K562 (cell line): ENCODE results near the gene CDKN2B-AS1. TPM values are rescaled to one million over a fixed set of nuclear protein-coding genes. Genes with fewer than 3 reads are reported as not detected.

Experiments
- ATAC-seq: fragments of 200-7000 bp; cut with Tn5 transposase; 3 replicates; pipeline ENCODE4 v1.9.1; 2020; ENCODE audit warnings: moderate library complexity
- BruUV-seq: library from RNA; stranded (reverse); fragments of 400-500 nt; replicated peaks from 2 replicates; lab custom pipeline; 2021; lab: Mats Ljungman, UMichigan
- CTCF ChIA-PET: fragments of 300-600 bp; formaldehyde crosslinking; extraction: SDS; loops from one replicate; lab custom pipeline; 2021; ENCODE audit warnings: low intra/inter-chr PET ratio; lab: Yijun Ruan, JAX
- POLR2A ChIA-PET: fragments of 300-600, 350-650 bp; sonication (Branson Sonifier 250); formaldehyde crosslinking; extraction: SDS; loops from one replicate; lab custom pipeline; 2021; ENCODE audit warnings: antibody characterized with exemption, inconsistent platforms; lab: Yijun Ruan, JAX
- DNase-seq, 4 experiments: peaks; one replicate each; pipeline versions ENCODE4 v3.0.0 to v3.0.0-alpha.2; 2011 to 2018; ENCODE audit warnings: low spot score in 3 of 4, mixed read lengths in 3 of 4; ENCODE audit errors: extremely low read depth in 1 of 4
- FAIRE-seq: peaks from 2 replicates; lab custom pipeline; 2011; peaks lifted over from hg19 to GRCh38; lab: Jason Lieb, UNC
- H2AFZ ChIP-seq: 2 replicates; pipeline ENCODE4 v1.6.0; 2011; ENCODE audit warnings: low read depth, low read length, control low read depth, inconsistent platforms
- H3K27ac ChIP-seq: fragments of 200-600 bp; 3 replicates; pipeline ENCODE4 v1.8.0; 2011; ENCODE audit warnings: low read depth, mild to moderate bottlenecking, control low read depth, inconsistent platforms, low read length, moderate library complexity, mixed read lengths; ENCODE audit errors: extremely low read depth
- H3K27me3 ChIP-seq, 2 experiments: fragments of 300-600 bp in 1 of 2; 2 replicates in 1 of 2; 3 replicates in 1 of 2; pipeline versions ENCODE4 v1.6.0 to v1.8.0; 2011; ENCODE audit warnings: inconsistent platforms in 2 of 2, low read length in 2 of 2, mild to moderate bottlenecking in 1 of 2, mixed read lengths in 1 of 2, moderate library complexity in 1 of 2; ENCODE audit not compliant: control insufficient read depth in 2 of 2, insufficient read depth in 2 of 2
- H3K36me3 ChIP-seq: fragments of 300-600 bp; 3 replicates; pipeline ENCODE4 v1.8.0; 2011; ENCODE audit warnings: mild to moderate bottlenecking, low read length, inconsistent platforms; ENCODE audit not compliant: control insufficient read depth, insufficient read depth
- H3K4me1 ChIP-seq, 2 experiments: fragments of 200-600 bp in 1 of 2; replicated peaks in 1 of 2; 2 replicates in 1 of 2; 3 replicates in 1 of 2; pipeline versions ENCODE4 v1.5.1 to v1.8.0; 2011; ENCODE audit warnings: inconsistent platforms in 2 of 2, low read length in 2 of 2, mild to moderate bottlenecking in 1 of 2, mixed read lengths in 1 of 2, moderate library complexity in 1 of 2; ENCODE audit not compliant: control insufficient read depth in 2 of 2, insufficient read depth in 2 of 2
- H3K4me2 ChIP-seq: 2 replicates; pipeline ENCODE4 v1.6.1; 2011; ENCODE audit warnings: low read length, control low read depth, inconsistent platforms, mixed read lengths; ENCODE audit not compliant: insufficient read depth
- H3K4me3 ChIP-seq: fragments of 200-600 bp; sonication (generic), shearing (Covaris generic); 2 replicates; pipeline ENCODE4 v1.5.1; 2016; ENCODE audit warnings: control low read depth, inconsistent platforms
- H3K79me2 ChIP-seq: fragments of 200-600 bp; 3 replicates; pipeline ENCODE4 v1.8.0; 2011; ENCODE audit warnings: low read length, inconsistent platforms; ENCODE audit not compliant: control insufficient read depth, insufficient read depth
- H3K9ac ChIP-seq, 2 experiments: 2 replicates each; pipeline versions ENCODE4 v1.6.0 to v1.6.1; 2011; ENCODE audit warnings: low read depth in 2 of 2, low read length in 2 of 2, control low read depth in 1 of 2, inconsistent platforms in 1 of 2, mild to moderate bottlenecking in 1 of 2, mixed read lengths in 1 of 2; ENCODE audit not compliant: insufficient read depth in 1 of 2
- H3K9me1 ChIP-seq: one replicate; pipeline ENCODE4 v1.6.0; 2011; ENCODE audit warnings: inconsistent platforms, mild to moderate bottlenecking, low read length, moderate library complexity; ENCODE audit not compliant: control insufficient read depth, insufficient read depth
- H3K9me3 ChIP-seq: replicated peaks from 2 replicates; pipeline ENCODE4 v1.5.1; 2011; ENCODE audit warnings: low read depth, low read length, inconsistent platforms; ENCODE audit not compliant: control insufficient read depth, insufficient read depth
- H4K20me1 ChIP-seq: replicated peaks from 2 replicates; pipeline ENCODE4 v1.6.1; 2011; ENCODE audit warnings: low read length, inconsistent platforms, mixed read lengths; ENCODE audit not compliant: control insufficient read depth, insufficient read depth
- DIDO1 ChIP-seq: fragments of 450-650 bp; IDR thresholded peaks from 2 replicates; pipeline ENCODE4 v1.6.1; 2016; ENCODE audit warnings: low read depth, missing biosample characterization, missing genetic modification characterization
- ETV5 ChIP-seq: sonication (generic); formaldehyde crosslinking; IDR thresholded peaks from 2 replicates; pipeline ENCODE4 v1.4.0; 2020; ENCODE audit warnings: low read depth, mild to moderate bottlenecking, missing genetic modification reagents
- ZNF311 ChIP-seq: fragments of 250-450 bp; sonication (Bioruptor Pico); IDR thresholded peaks from 2 replicates; pipeline ENCODE4 v1.4.0; 2020; ENCODE audit warnings: mild to moderate bottlenecking, moderate library complexity
- ZNF778 ChIP-seq: fragments of 450-650 bp; formaldehyde crosslinking; IDR thresholded peaks from 2 replicates; pipeline ENCODE4 v1.4.0; 2020; ENCODE audit warnings: mild to moderate bottlenecking, moderate library complexity
- WGBS: fragments of 100-300 bp; shearing (Covaris generic); methylation state at CpG from one replicate; pipeline ENCODE4 v1.1.6; 2016; ENCODE audit warnings: low coverage, mixed read lengths; ENCODE audit not compliant: insufficient coverage; ENCODE audit errors: missing lambda C conversion rate; 5-methylcytosine and 5-hydroxymethylcytosine counted together
- in situ Hi-C: fragments of 300-500 bp; cut with MboI; formaldehyde crosslinking; loops from 4 replicates; pipeline ENCODE4 v1.15.0; 2018; ENCODE audit warnings: inconsistent platforms, mixed read lengths
- intact Hi-C: fragments of 100-400 bp; cut with micrococcal nuclease; formaldehyde crosslinking; loops from 2 replicates; pipeline ENCODE4 v1.14.2; 2022
- polyA plus RNA-seq, 8 experiments: library from polyadenylated mRNA; depleted of rRNA in 4 of 8; stranded (reverse) in 5 of 8; unstranded in 3 of 8; fragments of >200 nt; fragmentation: Nextera tagmentation in 2 of 8; fragmentation: Illumina TruSeq in 1 of 8; extraction: Ambion mirVana in 2 of 8; extraction: Trizol in 1 of 8; gene quantifications; 2 replicates each; pipeline versions ENCODE4 v1.2.1 to v1.2.3, GENCODE V29; 2011 to 2014; ENCODE audit warnings: inconsistent platforms in 1 of 8, missing spikeins in 1 of 8
- total RNA-seq, 7 experiments: library from RNA; depleted of rRNA in 6 of 7; stranded (reverse); fragments of >200 nt in 6 of 7; fragmentation: Illumina TruSeq in 2 of 7; extraction: Trizol in 2 of 7; gene quantifications; 2 replicates each; pipeline versions ENCODE4 v1.2.1 to v1.2.3, GENCODE V29; 2011 to 2021; ENCODE audit warnings: low replicate concordance in 1 of 7
- TF ChIP-seq, protein P1 (sequence below): sonication (generic); formaldehyde crosslinking; IDR thresholded peaks from 2 replicates; pipeline ENCODE4 v1.8.0; 2023; ENCODE audit warnings: mild to moderate bottlenecking, missing genetic modification reagents
- TF ChIP-seq, protein P2 (sequence below): fragments of 250-450 bp; sonication (Bioruptor Pico); IDR thresholded peaks from 2 replicates; pipeline ENCODE4 v1.5.0; 2021

Gene CDKN2B-AS1
- total and polyA plus RNA-seq, 9 of the 15 experiments (the other 6 are each of a cell fraction or from before 2014, with no cell fraction given), result not detected

GRCh38 chr9:21976334-21976875 lies 18.2 kb upstream of the CDKN2B-AS1 start (continued):
- TF ChIP-seq, protein P1, sequence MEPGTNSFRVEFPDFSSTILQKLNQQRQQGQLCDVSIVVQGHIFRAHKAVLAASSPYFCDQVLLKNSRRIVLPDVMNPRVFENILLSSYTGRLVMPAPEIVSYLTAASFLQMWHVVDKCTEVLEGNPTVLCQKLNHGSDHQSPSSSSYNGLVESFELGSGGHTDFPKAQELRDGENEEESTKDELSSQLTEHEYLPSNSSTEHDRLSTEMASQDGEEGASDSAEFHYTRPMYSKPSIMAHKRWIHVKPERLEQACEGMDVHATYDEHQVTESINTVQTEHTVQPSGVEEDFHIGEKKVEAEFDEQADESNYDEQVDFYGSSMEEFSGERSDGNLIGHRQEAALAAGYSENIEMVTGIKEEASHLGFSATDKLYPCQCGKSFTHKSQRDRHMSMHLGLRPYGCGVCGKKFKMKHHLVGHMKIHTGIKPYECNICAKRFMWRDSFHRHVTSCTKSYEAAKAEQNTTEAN (CRISPR knock-in tag), result no peak
- TF ChIP-seq, protein P2, sequence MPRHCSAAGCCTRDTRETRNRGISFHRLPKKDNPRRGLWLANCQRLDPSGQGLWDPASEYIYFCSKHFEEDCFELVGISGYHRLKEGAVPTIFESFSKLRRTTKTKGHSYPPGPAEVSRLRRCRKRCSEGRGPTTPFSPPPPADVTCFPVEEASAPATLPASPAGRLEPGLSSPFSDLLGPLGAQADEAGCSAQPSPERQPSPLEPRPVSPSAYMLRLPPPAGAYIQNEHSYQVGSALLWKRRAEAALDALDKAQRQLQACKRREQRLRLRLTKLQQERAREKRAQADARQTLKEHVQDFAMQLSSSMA (CRISPR knock-in tag), result no peak

DNA sequence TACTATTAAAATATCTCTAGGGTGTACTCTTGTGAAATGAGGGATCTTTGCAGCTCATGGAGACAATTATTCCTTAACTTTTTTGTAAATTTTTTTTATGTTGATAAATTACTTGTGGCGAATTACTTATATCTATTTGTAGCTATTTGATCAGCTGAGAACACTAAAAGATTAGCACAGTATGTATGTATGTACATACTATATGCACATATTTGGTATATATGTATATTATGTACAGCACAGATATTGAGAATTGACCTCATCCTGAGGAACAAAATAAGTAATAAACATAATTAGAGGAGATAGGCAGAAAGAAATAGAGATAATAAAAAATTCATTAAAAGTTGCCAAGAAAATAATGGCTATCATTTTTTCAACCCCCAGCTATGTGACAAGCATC lies 12.2 kb upstream of the CDKN2B-AS1 start:
- CTCF ChIA-PET, result no interaction called here
- no peak overlapping the region for H2AFZ ChIP-seq
- BruUV-seq, result no TSS peak
- H3K27me3 ChIP-seq, result no peaks in the 10 kb centered on the region
- in situ Hi-C loops (no loop called here), intact Hi-C loops (no loop called here)
- no peaks in the 10 kb centered on the region for H3K9me3 ChIP-seq
- DNase-seq (no peak), FAIRE-seq (no peak), ATAC-seq (no peak)
- no peaks in the 10 kb centered on the region for H3K36me3 ChIP-seq
- POLR2A ChIA-PET, result no interaction called here
- H3K27ac ChIP-seq, result no peak overlapping the region
- H4K20me1 ChIP-seq, result no peaks in the 10 kb centered on the region
- no peak overlapping the region for H3K4me3 ChIP-seq
- no peaks in the 10 kb centered on the region for H3K9me1 ChIP-seq
- TF ChIP-seq DIDO1, result no peak
- no peak for TF ChIP-seq ZNF311
- no peak for TF ChIP-seq ETV5
- TF ChIP-seq ZNF778 (CRISPR knock-in tag), result no peak
- no peaks in the 10 kb centered on the region for H3K79me2 ChIP-seq
- WGBS, result no CpG with 5 or more reads among the region's 1 CpG
- H3K4me2 ChIP-seq, result no peak overlapping the region
- H3K4me1 ChIP-seq, result no peaks in the 10 kb centered on the region
- H3K9ac ChIP-seq, result no peak overlapping the region
